ENCODE data around the gene DCUN1D2.

DNA sequence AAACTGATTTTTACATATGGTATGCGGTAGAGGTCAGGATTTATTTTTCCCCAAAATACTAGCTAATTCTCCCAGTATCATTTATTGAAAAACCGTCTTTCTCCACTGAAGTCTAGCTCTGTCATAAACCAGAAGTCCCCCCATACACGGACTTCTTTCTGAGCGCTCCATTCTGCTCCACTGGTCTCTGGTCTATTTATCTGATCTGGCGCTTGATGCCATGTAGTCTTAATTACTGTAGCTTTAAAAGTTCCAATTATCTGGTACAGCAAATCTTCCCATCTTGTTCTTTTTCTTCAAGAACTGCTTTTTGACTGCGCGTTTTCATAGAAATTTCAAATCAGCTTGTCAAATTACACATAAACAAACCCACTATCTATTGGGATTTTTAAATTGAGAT lies 13.7 kb downstream of the DCUN1D2 start:
- TF ChIP-seq, protein P1, sequence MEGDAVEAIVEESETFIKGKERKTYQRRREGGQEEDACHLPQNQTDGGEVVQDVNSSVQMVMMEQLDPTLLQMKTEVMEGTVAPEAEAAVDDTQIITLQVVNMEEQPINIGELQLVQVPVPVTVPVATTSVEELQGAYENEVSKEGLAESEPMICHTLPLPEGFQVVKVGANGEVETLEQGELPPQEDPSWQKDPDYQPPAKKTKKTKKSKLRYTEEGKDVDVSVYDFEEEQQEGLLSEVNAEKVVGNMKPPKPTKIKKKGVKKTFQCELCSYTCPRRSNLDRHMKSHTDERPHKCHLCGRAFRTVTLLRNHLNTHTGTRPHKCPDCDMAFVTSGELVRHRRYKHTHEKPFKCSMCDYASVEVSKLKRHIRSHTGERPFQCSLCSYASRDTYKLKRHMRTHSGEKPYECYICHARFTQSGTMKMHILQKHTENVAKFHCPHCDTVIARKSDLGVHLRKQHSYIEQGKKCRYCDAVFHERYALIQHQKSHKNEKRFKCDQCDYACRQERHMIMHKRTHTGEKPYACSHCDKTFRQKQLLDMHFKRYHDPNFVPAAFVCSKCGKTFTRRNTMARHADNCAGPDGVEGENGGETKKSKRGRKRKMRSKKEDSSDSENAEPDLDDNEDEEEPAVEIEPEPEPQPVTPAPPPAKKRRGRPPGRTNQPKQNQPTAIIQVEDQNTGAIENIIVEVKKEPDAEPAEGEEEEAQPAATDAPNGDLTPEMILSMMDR (IDR thresholded peaks at IDR 0.05): no peak
- no peak for TF ChIP-seq POLR2A (IDR thresholded peaks at IDR 0.05)
